PC-3 (cell line): ENCODE measurements around the gene VAPA. TPM values are rescaled to one million over a fixed set of nuclear protein-coding genes. Genes with fewer than 3 reads are reported as not detected.

Source experiments
- ATAC-seq: fragments of 200-7000 bp; cut with Tn5 transposase; 2 replicates; pipeline ENCODE4 v1.9.1; 2020; ENCODE audit warnings: mild to moderate bottlenecking, moderate library complexity
- BruUV-seq: library from RNA; stranded (reverse); fragments of 400-500 nt; replicated peaks from 2 replicates; lab custom pipeline; 2021; lab: Mats Ljungman, UMichigan
- CTCF ChIA-PET: fragments of 300-600 bp; sonication (Branson Sonifier 250); formaldehyde crosslinking; loops from one replicate; lab custom pipeline; 2022; ENCODE audit warnings: antibody characterized with exemption; lab: Charles Lee
- POLR2A ChIA-PET: fragments of 300-600 bp; sonication (Branson Sonifier 250); formaldehyde crosslinking; loops from one replicate; lab custom pipeline; 2022; ENCODE audit warnings: antibody characterized with exemption; ENCODE audit not compliant: unreplicated experiment; lab: Charles Lee
- DNase-seq: peaks from one replicate; pipeline ENCODE4 v3.0.0-alpha.2; 2015
- H2AFZ ChIP-seq: fragments of 300-600 bp; sonication (generic); 2 replicates; pipeline ENCODE4 v1.6.0; 2016; ENCODE audit warnings: antibody characterized with exemption, low read length
- H3F3A ChIP-seq: fragments of 300-600 bp; sonication (generic); one replicate; pipeline ENCODE4 v1.6.0; 2017; ENCODE audit warnings: antibody characterized with exemption, low read length, control low read depth, mild to moderate bottlenecking; ENCODE audit not compliant: unreplicated experiment
- H3K27ac ChIP-seq: fragments of 300-600 bp; sonication (generic); 2 replicates; pipeline ENCODE4 v1.5.1; 2016; ENCODE audit warnings: mild to moderate bottlenecking, low read length
- H3K27me3 ChIP-seq: fragments of 300-600 bp; sonication (generic); 2 replicates; pipeline ENCODE4 v1.6.1; 2016; ENCODE audit warnings: low read length, mixed read lengths
- H3K36me3 ChIP-seq: fragments of 300-600 bp; sonication (generic); 2 replicates; pipeline ENCODE4 v1.6.1; 2016; ENCODE audit warnings: low read depth, mixed run types, low read length, mixed read lengths
- H3K4me1 ChIP-seq: fragments of 300-600 bp; sonication (generic); 2 replicates; pipeline ENCODE4 v1.5.1; 2016; ENCODE audit warnings: low read length; ENCODE audit not compliant: insufficient read depth
- H3K4me2 ChIP-seq: fragments of 300-600 bp; sonication (generic); 2 replicates; pipeline ENCODE4 v1.6.0; 2016; ENCODE audit warnings: low read length
- H3K4me3 ChIP-seq: fragments of 300-600 bp; sonication (generic); 2 replicates; pipeline ENCODE4 v1.5.1; 2016; ENCODE audit warnings: mild to moderate bottlenecking, low read length, mixed read lengths
- H3K79me2 ChIP-seq: fragments of 300-600 bp; sonication (generic); 2 replicates; pipeline ENCODE4 v1.6.1; 2017; ENCODE audit warnings: low read length, mixed read lengths
- H3K9ac ChIP-seq: fragments of 300-600 bp; sonication (generic); 2 replicates; pipeline ENCODE4 v1.6.0; 2016; ENCODE audit warnings: mild to moderate bottlenecking, low read length
- H3K9me2 ChIP-seq: fragments of 300-600 bp; sonication (generic); replicated peaks from 2 replicates; pipeline ENCODE4 v1.6.1; 2016; ENCODE audit warnings: mixed run types, low read length, mixed read lengths
- H3K9me3 ChIP-seq: fragments of 300-600 bp; sonication (generic); 2 replicates; pipeline ENCODE4 v1.6.1; 2016; ENCODE audit warnings: low read length, mixed read lengths
- H4K20me1 ChIP-seq: fragments of 300-600 bp; sonication (generic); 2 replicates; pipeline ENCODE4 v1.6.1; 2016; ENCODE audit warnings: low read length, mixed read lengths
- EZH2 ChIP-seq: fragments of 300-600 bp; sonication (generic); IDR thresholded peaks from one replicate; pipeline ENCODE4 v1.6.1; 2017; ENCODE audit warnings: antibody characterized with exemption, mild to moderate bottlenecking, low read length; ENCODE audit not compliant: unreplicated experiment
- EZH2phosphoT487 ChIP-seq: fragments of 300-600 bp; sonication (generic); IDR thresholded peaks from 2 replicates; pipeline ENCODE4 v1.6.1; 2018; ENCODE audit warnings: mild to moderate bottlenecking, antibody characterized with exemption, low read length, borderline replicate concordance
- intact Hi-C: fragments of 100-400 bp; cut with micrococcal nuclease; formaldehyde crosslinking; loops from 2 replicates; pipeline ENCODE4 v1.9.0; 2023
- total RNA-seq: library from RNA; depleted of rRNA; stranded (reverse); fragments of >200 nt; gene quantifications from 2 replicates; pipeline ENCODE4 v1.2.3, GENCODE V29; 2014
- TF ChIP-seq, protein P1 (sequence below): fragments of 300-600 bp; sonication (generic); conservative IDR thresholded peaks from 2 replicates; pipeline ENCODE4 v1.5.1; 2017; ENCODE audit warnings: antibody characterized with exemption, low read depth, mild to moderate bottlenecking, low read length

VAPA gene
- total RNA-seq, 1 experiment from 2014 or later: 281 TPM

DNA sequence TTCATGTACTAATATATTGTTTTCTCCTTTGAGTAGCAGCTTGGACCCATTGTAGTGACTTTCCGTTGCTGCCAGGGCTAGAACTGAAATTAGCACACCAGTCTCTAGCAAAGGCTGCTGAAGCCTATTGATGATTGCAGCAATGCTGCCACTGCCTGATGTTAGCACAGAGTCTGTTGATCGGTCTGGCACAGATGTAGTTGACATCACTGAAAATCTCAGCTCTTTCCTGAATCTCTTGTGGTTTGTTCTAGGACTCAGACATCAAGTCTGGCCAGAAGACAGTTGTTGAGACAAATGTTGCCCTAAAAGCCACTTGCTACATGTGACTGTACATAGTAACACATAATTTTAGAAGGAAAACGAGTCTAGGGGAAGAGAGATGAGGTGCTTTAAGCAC lies 47.2 kb downstream of the VAPA start:
- Histone ChIP-seq H3K9ac (no peak overlapping the region), H3K36me3 (no peaks in the 10 kb centered on the region), H3F3A (no peaks in the 10 kb centered on the region), H4K20me1 (peaks cover 3% of the 10 kb centered on the region), H2AFZ (no peak overlapping the region), H3K27me3 (no peaks in the 10 kb centered on the region), H3K4me1 (no peaks in the 10 kb centered on the region), H3K4me2 (no peak overlapping the region), H3K9me3 (no peaks in the 10 kb centered on the region), H3K79me2 (no peaks in the 10 kb centered on the region), H3K27ac (no peak overlapping the region), H3K9me2 (no peaks in the 10 kb centered on the region), H3K4me3 (no peak overlapping the region)
- TF ChIP-seq EZH2phosphoT487: no peak
- no peak for TF ChIP-seq EZH2
- TF ChIP-seq, protein P1, sequence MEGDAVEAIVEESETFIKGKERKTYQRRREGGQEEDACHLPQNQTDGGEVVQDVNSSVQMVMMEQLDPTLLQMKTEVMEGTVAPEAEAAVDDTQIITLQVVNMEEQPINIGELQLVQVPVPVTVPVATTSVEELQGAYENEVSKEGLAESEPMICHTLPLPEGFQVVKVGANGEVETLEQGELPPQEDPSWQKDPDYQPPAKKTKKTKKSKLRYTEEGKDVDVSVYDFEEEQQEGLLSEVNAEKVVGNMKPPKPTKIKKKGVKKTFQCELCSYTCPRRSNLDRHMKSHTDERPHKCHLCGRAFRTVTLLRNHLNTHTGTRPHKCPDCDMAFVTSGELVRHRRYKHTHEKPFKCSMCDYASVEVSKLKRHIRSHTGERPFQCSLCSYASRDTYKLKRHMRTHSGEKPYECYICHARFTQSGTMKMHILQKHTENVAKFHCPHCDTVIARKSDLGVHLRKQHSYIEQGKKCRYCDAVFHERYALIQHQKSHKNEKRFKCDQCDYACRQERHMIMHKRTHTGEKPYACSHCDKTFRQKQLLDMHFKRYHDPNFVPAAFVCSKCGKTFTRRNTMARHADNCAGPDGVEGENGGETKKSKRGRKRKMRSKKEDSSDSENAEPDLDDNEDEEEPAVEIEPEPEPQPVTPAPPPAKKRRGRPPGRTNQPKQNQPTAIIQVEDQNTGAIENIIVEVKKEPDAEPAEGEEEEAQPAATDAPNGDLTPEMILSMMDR: no peak
- POLR2A ChIA-PET: no interaction called here
- CTCF ChIA-PET: no interaction called here
- ATAC-seq (peak; percentile 32), DNase-seq (no peak)
- BruUV-seq: no TSS peak
- intact Hi-C loops: no loop called here

DNA sequence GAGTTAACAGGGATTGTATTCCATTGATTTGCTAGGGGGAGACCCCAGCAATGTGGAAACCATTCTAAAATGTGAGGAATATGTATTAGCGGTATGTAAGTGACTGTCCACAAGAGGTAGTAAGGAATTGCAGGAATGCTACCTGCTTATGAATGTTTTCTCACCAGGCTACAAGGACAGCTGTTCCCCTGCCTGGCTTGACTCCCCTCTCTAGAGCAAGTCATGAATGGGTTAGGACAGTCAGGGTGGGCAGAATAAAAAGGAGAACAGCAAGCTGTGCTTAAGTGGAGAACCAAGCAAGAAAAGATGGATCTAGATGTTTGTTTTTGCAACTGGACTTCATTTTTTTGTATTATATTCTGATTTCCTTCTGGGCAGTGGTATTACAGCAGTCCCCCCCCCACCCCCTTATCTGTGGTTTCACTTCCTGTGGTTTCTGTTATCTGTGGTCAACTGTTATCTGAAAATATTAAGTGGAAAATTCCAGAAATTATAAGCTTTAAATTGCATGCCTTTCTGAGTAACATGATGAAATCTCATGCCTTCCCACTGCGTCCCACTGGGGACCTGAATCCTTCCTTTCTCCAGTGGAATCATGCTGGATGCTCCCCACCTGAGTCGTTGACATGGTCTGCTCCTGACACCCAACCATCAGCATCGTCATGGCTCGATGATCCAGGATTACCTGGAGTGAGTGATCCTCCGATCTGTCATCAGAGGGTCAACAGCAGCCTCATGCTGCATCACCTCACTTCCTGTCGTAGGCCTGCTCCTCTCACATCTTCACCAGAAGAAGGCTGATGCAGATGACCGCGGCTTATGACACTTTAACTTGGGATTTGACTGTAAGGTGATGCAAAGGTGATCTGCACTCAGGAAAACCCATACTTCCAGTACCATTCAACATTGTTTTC lies 52.2 kb downstream of the VAPA start:
- Histone ChIP-seq H3K4me2 (no peak overlapping the region), H3K27ac (no peak overlapping the region), H3K9me2 (no peaks in the 10 kb centered on the region), H4K20me1 (no peaks in the 10 kb centered on the region; the same call in 1 of the 2 replicates), H3K4me1 (no peaks in the 10 kb centered on the region), H3F3A (no peaks in the 10 kb centered on the region), H3K9ac (no peak overlapping the region), H3K4me3 (no peak overlapping the region), H3K27me3 (no peaks in the 10 kb centered on the region), H3K79me2 (no peaks in the 10 kb centered on the region), H3K9me3 (no peaks in the 10 kb centered on the region), H3K36me3 (no peaks in the 10 kb centered on the region), H2AFZ (no peak overlapping the region)
- DNase-seq (no peak), ATAC-seq (no peak)
- intact Hi-C loops: no loop called here
- ChIA-PET CTCF (no interaction called here), POLR2A (no interaction called here)
- BruUV-seq: no TSS peak
- no peak for TF ChIP-seq EZH2phosphoT487
- TF ChIP-seq, protein P1: no peak
- no peak for TF ChIP-seq EZH2
